ENCODE results near the gene AKR1C2.
"Not testable (repeated sequence)": the region's sequence is repeated elsewhere in the genome, so short reads cannot be mapped to it uniquely, and the experiment has no call there.

Gene AKR1C2

DNA sequence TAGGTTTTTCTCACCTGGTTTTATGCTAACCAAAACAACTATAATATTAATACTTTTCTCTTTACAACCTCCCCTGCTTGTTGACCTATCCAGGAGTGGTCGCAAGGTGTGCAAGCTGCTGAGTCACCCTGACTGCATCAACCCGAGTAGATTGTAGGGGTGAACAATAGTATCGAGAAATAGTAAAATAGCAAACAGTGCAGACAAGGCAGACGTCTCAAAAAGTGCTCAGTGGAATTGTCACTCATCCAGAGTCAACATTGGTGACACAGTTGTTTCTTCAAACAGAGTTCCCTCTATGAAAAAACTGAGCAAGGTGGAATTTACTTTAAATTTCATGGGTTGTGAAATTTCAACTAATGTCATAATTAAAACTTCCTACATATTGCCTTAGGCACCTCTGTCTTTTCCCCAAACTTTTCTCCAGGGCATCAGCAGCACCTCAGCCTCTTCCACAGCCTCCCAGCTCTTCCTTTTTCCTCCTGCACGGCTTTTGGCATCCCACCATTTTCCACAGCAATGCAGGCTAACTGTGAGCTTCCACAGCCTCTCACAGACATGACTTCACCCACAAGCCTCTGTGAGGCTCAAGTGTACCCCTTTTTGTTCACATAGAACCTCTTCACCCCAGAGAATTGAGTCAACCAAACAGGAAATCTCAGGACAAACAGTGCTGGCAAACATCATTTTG lies 46.6 kb downstream of the AKR1C2 start:
- DNase-seq (ENCODE audit: low spot score): not testable (repeated sequence)

DNA sequence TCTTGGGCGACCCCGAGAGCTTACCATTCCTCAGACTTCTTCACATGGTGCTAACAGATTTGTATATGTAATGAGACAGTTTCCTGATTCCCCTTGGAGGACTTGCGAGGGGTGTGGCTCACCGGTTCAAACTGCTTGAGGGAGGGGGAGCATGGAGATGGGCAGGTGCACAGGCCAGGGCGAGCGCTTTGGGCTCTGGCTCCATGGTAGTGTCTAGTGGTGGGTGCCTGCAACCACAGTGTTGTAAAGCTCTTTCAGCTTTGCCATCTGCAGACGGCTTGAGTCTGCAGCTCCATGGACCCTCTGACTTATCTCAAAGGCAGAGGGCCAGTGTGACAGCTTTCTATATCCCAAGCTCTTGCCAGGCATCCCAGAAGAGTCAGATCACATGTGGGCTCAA lies 47.6 kb downstream of the AKR1C2 start:
- not testable (repeated sequence) for DNase-seq (ENCODE audit: low spot score)

DNA sequence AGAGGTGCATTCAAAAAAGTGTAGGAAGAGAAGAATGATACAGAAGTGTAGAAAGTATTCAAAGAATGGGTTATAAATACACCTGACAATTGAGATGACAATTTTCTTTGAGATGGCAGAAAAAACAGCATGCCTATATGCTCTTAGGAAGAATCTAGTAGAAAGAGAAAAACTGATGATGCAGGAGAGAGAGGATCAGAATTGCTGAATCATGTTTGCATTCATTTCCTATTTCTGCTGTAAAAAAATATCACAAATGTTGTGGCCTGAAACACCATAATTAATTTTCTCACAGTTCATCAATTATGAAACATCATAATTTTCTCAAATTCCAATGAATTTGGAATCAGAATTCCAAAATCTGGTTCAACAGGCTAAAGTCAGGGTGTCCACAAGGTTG lies 50.3 kb downstream of the AKR1C2 start:
- DNase-seq (ENCODE audit: low spot score): no peak

DNA sequence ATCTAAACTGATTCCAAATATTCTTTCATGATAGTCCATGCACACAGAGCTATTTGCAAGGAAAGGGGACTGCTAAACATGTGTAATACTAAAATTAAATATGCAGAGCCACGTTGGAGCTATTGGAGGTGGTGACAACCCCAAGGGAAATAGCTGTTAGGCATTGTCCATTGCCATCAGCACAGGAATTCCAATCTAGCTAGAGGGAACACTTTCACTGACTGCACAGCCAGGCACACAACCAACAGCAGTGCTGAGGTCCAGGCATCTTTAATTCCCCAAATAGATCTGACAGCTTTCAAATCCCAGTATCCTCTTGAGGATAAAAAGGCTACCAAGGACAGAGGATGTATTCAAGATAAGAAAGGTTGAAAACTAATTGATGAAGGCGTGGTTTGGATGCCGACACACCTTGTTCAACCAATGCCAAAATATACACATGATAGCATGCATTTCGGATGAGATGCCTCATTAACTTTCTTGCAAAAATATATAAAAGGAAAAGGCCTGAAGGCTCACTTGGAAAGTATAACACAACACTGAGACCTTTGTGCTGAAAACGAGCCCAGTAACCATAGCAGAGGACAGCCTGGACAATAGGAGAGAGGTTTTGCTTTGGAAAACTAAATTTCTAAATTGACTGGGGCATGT lies 52.0 kb downstream of the AKR1C2 start:
- DNase-seq (ENCODE audit: low spot score): not testable (repeated sequence)

DNA sequence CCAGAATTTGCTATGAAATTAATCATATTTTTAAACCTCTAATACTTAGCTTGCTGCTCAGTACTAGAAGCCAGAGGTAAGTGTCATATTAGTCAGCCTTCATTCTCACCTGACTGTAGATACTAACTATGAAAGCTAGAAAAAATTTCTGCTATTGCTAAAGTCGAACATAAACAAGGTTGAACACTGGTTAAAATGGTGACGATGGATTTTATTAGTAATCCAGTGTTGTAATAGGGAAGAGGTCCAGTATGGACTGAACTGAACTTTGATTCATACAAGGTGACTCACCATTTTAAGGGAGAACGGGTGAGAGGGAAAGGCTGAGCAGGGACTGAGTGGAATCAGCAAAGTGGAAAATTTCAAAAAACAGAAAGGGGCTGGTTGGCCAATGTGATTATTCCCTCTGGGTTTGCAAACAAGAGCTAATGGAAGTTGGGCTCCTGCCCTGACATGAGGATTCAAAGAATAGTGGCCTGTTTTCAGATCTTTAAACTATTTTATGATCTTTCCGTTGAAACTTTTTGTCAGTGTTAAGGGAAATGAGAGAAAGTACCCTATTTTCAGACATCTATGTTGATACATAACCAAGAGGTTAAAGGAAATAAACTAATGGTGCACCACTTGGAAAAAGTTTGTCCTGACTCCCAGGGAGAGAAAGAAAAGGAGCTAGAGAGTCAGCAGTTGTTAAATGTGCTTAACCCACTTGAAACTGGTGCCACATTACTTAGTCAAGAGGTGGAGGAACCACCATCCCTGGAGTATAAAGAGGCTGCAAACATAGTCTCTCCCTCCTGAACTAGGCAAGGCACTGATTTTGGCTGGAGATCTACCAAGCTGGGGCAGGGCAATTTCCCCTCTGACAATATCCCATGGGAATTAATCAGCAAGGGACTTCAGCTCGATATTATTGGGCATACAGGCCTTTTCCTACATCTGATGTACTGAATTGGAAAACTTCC lies 55.7 kb downstream of the AKR1C2 start:
- DNase-seq (ENCODE audit: low spot score): no peak

DNA sequence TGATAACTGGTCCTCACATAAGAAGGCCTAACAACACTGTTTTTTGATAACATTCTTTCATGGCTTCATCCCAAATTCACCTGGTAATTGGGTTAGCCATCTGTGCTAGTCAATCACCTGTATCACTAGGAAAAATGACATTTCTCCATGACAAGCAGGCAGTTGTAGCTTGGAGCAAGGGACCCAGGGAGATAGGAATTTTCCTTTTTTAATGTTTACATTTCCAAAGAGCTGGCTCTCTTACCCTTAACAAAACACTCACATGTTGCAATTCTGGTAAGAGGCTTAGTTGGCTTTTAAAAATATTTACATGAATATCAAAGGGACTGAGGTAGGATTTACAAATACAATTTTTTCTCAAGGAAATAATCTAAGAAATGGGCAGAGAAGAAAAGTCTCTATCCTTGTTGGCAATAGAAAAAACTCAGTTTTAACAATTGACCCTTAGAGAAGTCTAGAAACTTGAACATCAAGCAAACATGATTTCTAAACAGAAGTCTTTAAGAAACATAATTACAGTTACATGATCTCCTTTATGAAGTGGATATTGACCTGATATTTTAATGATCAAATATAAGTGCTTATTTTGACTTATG lies 56.5 kb downstream of the AKR1C2 start:
- no peak for DNase-seq (ENCODE audit: low spot score)

DNA sequence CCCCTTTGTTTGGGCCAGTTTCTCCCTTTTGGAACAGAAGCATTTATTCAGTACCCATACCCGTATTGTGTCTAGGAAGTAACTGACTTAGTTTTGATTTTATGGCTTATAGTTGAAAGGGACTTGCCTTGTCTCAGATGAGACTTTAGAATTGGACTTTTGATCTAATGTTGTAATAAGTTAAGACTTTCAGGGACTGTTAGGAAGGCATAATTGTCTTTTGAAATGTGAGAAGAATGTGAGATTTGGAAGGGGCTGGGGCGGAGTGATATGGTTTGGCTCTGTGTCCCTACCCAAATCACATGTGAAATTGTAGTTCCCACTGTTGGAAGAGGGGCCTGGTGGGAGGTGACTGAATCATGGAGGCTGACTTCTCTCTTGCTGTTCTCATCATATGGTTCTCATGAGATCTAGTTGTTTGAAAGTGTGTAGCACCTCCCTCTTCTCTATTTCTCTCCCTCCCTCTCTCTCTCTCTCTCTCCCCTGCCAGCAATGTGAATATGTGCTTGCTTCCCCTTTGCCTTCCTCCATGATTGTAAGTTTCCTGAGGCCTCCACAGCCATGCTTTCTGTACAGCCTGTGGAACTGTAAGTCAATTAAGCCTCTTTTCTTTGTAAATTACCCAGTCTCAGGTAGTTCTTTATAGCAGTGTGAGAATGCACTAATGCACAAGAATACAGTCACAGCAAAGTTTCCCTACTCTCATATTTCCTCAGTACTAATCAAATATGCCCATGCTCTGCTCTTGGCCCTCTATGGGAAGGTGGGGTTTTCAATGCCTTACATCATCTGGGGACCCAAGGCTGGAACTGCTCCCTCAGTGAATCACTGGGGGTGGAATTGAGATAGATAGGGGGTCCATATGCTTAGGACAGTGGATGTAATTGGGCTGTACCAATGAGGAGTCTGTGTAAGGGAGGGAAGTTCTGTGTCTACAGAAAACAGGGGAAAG lies 57.6 kb downstream of the AKR1C2 start:
- DNase-seq (ENCODE audit: low spot score): no peak

DNA sequence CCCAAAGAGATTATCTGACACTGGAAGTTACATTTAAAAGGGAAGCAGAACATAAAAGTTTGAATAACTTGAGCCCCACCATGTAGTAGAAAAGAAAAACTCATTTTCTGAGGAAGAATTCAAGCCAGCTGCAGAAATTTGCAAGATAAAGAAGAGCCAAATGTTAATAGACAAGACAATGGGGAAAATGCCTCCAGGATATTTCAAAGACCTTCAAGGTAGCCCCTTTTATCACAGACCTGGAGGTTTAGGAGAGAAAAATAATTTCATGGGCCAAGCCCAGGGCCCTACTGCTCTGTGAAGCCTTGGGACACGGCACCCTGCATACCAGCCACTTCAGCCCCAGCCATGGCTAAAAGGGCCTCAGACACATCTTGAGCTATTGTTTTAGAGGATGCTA lies 58.8 kb downstream of the AKR1C2 start:
- DNase-seq (ENCODE audit: low spot score): no peak

DNA sequence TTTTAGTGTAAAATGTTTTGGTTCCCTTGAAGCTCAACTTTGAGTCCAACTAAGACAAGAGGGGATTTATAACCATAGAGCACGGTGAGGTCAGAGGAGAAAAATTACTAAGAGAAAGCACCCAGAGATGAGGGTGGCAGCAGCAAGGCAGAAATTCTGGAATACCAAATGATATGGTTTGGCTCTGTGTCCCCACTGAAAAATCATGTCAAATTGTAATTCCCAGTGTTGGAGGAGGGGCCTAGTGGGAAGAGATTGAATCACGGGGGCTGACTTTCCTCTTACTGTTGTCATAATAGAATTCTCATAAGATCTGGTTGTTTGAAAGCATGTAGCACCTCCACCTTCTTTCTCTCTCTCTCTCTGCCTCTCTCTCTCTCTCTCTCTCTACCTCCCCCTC lies 59.8 kb downstream of the AKR1C2 start:
- no peak for DNase-seq (ENCODE audit: low spot score)

DNA sequence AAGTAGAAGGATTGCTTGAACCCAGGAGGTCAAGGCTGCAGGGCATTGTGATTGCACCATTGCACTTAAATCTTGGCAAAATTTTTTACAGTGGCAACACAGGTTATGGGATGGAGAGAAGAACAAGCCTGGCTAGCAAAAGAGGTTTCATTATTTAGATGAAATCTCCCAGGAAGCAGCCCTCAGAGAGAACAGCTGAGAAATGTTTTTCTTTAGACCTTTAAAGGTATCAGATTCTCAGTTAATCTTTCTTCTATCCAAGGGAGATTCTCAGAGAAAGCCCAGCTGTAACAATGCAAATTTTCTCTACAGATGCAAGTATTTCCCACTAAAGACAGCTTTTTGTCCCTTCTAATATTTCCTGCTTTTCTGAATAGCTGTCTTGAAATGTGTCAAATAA lies 60.2 kb downstream of the AKR1C2 start:
- DNase-seq (ENCODE audit: low spot score): not testable (repeated sequence)

DNA sequence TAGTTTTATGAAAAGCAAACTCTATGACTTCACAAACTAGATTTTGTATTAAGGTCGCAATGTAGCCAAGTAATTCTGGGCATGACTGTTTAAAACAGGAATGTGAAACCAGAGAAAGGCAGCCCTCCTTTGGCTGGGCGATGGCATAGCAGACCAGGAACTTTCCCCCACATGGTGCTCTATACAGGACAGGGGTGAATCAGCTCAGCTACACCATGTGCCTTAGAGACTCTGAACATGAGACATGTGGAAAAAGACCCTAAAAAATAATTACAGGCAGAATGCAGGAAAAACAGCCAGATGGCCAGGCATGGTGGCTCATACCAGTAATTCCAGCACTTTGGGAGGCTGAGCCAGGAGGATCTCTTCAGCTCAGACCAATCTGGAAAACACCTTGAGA lies 60.7 kb downstream of the AKR1C2 start:
- not testable (repeated sequence) for DNase-seq (ENCODE audit: low spot score)

DNA sequence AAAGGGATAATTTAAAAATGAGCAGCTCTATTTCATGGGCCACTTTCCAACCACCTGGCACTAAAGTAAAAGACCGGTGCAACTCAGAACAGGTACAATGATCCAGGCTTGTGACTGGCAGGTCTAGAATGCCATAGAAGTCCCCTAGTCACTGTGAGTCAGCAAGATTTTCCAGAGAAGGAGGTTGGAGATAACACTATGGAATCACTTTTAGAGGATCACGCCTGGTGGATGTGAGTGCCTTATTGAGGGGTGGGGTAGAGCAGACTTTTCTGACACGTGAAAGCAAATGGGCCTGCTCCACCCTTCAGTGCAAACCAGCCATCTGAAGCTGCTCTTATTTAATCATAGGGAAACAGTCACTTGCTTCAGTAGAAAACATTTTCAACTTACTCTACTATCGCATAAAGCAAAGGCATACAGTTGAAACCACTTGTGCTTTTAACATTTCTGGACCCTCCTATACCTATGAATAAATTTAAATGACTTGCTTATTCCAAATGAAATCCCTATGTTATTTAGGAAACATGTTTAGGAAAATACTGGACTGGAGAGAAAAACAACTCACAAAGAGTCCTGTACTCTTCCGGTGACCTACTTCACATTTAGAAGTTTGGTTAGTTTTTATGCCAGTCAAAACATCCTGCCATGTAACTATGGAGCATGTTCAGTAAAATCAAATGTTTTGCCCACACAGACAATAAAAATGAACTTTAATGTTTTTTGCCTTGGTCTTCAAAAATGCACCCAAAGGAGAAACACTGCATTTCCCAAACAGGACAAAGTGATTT lies 61.9 kb downstream of the AKR1C2 start:
- DNase-seq (ENCODE audit: low spot score): no peak

DNA sequence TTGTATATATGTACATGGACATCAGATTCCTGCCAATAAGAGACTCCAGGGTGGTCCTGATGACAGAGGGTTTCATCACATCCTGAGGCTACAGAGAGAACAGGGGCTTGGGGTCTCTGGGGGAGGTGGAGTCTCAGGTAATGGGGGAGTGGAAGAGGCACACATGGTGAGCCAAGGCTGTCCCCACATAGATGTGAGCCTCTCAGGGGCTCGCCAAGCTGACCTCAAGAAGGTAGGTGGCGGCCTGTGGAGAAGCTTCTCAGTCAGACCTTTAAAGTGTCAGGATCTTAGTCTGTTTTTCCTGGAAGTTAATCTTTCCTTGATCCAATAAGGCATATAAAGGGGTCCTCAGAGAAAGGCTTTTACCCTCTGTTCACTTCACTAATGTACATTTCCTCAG lies 62.7 kb downstream of the AKR1C2 start:
- DNase-seq (ENCODE audit: low spot score): not testable (repeated sequence)

DNA sequence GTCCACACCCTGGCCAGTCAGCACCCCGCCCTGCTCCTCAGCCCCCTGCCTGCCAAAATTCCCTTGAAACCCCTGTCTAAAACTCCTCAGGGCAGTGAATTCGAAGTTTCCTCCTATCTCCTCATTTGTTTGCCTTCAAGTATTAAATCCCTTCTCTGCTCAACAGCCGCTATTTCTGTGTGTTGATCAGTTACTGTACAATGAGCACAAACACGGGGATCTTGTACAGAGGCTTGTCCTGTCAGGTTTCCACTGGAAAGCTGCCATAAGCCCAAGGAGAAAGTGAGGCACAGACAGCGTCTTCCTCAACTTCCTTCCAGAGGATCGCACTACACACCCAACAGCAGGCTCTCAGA lies 63.6 kb downstream of the AKR1C2 start:
- DNase-seq (ENCODE audit: low spot score): not testable (repeated sequence)

DNA sequence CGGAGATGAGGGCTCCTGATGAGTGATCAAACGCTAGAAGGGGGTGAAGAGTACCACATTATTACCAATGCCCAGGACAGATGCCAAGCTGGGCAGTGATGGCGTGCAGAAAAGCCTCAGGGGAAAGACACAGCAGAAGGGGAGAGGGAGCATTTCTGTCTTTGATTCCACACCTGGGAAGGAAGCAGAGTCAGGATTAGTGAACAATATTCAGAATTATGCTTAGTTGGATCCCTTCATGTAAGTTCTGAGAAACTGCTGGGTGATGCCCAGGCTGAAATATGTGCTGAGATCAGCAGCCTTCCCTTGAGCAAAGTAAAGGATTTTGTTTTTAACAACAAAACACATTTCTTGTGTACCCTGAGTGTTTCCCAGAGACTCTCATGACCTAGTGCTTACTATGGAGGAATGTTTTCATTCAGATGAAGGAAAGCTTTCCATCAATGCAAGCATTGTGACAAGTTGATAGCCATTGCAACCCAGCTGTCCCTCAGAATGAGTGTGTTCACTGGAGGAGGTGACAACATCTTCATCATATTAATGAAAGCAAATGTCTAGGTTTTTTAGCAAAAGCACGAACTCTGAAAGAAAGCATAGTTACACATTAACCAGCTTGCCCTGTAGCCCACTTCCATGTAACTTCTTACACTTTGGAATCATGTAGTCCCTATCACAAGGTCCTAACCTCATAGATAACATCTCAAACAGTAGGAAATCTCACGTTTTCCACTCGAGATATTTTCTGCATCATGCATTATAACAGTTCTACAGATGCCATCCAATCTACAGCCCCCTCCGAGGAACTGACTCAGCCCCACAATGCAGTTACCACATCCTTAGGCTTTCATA lies 64.2 kb downstream of the AKR1C2 start:
- no peak for DNase-seq (ENCODE audit: low spot score)

Measured in NAMALWA (cell line).